ENCODE data around the gene RFX2.

RFX2 gene

DNA sequence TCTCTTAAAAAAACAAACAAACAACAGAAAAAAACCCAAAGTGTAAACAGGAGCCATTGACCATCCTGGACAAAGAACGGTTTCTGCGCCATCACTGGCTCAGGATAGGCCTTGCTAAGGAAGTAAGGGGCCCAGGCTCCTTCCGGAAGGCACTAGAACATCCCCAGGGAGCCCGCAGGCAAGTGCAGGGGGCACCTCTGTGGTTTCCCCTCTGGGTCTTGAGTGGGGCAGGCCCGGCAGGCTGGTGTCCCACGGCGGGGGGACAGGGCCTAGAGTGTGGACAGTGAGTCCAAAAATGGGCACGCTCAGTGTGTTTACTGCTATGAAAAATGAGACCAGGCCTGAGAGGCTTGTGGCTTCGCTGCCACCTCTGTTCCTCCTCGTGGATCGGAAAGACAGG lies 117.5 kb downstream of the RFX2 start:
- H3K27me3 ChIP-seq: no peaks in the 10 kb centered on the region
- no peaks in the 10 kb centered on the region for H3K9me3 ChIP-seq
- no peak for DNase-seq
- TF ChIP-seq, protein P1, sequence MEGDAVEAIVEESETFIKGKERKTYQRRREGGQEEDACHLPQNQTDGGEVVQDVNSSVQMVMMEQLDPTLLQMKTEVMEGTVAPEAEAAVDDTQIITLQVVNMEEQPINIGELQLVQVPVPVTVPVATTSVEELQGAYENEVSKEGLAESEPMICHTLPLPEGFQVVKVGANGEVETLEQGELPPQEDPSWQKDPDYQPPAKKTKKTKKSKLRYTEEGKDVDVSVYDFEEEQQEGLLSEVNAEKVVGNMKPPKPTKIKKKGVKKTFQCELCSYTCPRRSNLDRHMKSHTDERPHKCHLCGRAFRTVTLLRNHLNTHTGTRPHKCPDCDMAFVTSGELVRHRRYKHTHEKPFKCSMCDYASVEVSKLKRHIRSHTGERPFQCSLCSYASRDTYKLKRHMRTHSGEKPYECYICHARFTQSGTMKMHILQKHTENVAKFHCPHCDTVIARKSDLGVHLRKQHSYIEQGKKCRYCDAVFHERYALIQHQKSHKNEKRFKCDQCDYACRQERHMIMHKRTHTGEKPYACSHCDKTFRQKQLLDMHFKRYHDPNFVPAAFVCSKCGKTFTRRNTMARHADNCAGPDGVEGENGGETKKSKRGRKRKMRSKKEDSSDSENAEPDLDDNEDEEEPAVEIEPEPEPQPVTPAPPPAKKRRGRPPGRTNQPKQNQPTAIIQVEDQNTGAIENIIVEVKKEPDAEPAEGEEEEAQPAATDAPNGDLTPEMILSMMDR (IDR thresholded peaks at IDR 0.05): no peak
- peaks cover 0 to 57% (median 54%) of the 10 kb centered on the region in 3 donors for H3K36me3 ChIP-seq
- peaks cover 0 to 5% (median 2%) of the 10 kb centered on the region in 4 donors for H3K4me1 ChIP-seq
- intact Hi-C loops (cut with DNase I; ENCODE audit: low total_unique reads): no loop called here
- no peak overlapping the region for H3K27ac ChIP-seq
- H3K4me3 ChIP-seq: no peak overlapping the region

DNA sequence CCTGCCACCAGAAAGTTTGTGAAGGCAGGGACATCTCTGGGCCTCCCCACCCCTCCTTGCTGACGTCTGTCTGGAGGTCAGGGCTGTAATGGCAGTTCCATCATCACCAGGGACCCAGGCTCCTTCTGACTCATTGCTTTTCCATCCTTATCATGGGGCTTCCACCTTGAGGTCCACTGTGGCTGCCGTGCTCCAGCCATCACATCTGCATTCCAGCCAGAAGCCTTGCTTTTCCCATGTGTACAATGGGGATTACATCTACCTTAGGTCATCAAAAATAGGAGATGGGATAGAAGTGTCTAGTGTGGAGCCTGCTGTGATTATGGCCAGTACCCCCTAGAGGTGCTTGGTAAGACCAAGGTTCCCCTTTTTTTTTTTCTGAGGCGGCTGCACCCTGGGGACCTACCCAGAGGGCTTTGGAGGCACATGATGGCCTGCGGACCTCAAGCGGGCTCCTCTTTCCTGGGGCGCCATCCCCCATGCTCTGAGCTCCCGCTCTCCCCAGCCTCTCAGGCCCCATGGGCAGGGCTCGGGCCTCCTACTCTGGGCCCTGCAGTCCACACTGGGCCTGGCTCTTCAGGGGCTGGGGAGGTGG lies 119.0 kb downstream of the RFX2 start:
- no peak overlapping the region for H3K27ac ChIP-seq
- peaks cover 0 to 43% (median 41%) of the 10 kb centered on the region in 3 donors for H3K36me3 ChIP-seq
- no peak for DNase-seq
- intact Hi-C loops (cut with DNase I; ENCODE audit: low total_unique reads): no loop called here
- H3K4me3 ChIP-seq: no peak overlapping the region
- H3K9me3 ChIP-seq: no peaks in the 10 kb centered on the region
- TF ChIP-seq, protein P1 (IDR thresholded peaks at IDR 0.05): no peak
- no peaks in the 10 kb centered on the region for H3K27me3 ChIP-seq
- peaks cover 0 to 12% (median 5%) of the 10 kb centered on the region in 4 donors for H3K4me1 ChIP-seq

DNA sequence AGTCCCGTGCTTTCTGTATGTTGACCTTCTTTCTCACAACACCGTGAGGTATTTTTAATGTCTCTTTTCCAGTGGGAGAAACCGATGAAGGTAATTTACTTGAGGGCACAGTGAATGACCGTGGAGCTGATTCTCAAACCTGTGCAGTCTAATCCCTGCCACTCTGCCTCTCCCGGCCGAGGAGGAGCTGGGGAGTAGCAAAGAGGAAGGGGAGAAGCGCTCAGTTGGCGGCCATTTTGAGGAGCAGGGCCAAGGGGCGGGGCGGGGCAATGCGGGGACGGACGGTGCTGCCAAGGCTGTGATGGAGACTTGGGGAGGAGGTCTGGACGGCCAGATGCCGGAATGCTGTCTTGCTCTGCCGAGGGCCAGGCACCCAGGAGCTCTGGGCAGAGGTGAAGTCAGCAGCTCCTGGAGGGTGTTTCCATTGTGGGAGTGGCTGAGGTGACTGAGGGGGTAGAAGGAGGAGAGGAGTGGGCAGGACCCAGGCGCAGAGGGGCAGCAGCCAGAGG lies 120.0 kb downstream of the RFX2 start:
- DNase-seq: no peak
- no peak overlapping the region for H3K4me3 ChIP-seq

DNA sequence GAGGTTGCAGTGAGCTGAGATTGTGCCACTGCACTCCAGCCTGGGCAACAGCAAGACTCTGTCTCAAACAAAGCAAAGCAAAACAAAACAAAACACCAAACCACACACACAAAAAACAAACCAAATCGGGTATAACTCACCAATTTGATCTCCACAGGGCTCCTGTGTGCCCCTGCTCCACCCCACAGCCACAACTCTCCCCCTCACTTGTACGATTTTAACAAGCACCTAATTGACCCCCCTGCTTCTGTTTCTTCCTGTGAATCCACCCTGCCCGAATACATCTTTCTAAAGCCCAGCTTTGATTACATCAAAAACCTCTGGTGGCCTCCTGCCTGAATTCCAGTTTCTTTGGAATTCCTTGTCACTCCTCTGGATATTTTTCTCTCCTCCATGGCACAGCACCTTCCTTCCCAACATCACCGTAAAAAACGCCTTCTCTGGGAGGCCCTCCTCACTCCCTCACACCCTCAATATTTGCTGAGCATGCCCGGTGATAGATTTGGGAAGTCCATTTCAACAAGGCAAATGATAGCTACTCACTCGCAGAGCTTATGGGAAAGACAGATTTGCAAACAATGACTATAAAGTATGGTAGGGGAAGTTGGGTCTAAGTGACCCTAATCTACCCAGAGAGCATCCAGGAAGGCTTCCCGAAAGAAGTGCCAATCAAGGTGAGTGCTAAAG lies 120.8 kb downstream of the RFX2 start:
- Histone ChIP-seq H3K9me3 (no peaks in the 10 kb centered on the region), H3K36me3 (peaks cover 0 to 27% (median 23%) of the 10 kb centered on the region in 3 donors), H3K27ac (no peak overlapping the region), H3K4me3 (no peak overlapping the region), H3K4me1 (peaks cover 0 to 28% (median 10%) of the 10 kb centered on the region in 4 donors), H3K27me3 (no peaks in the 10 kb centered on the region)
- TF ChIP-seq, protein P1 (IDR thresholded peaks at IDR 0.05): no peak
- intact Hi-C loops (cut with DNase I; ENCODE audit: low total_unique reads): loop anchor here (10.0 kb wide), 1 partner anchor 125 kb away; the partner anchor contains the start of gene RFX2
- DNase-seq: no peak

More for the DNA sequence above, 120.0 kb downstream of the RFX2 start:
- TF ChIP-seq, protein P1 (IDR thresholded peaks at IDR 0.05): no peak
- Histone ChIP-seq H3K27ac (no peak overlapping the region), H3K4me1 (peaks cover 0 to 20% (median 9%) of the 10 kb centered on the region in 4 donors), H3K36me3 (peaks cover 0 to 33% (median 31%) of the 10 kb centered on the region in 3 donors), H3K27me3 (no peaks in the 10 kb centered on the region), H3K9me3 (no peaks in the 10 kb centered on the region)
- intact Hi-C loops (cut with DNase I; ENCODE audit: low total_unique reads): no loop called here

DNA sequence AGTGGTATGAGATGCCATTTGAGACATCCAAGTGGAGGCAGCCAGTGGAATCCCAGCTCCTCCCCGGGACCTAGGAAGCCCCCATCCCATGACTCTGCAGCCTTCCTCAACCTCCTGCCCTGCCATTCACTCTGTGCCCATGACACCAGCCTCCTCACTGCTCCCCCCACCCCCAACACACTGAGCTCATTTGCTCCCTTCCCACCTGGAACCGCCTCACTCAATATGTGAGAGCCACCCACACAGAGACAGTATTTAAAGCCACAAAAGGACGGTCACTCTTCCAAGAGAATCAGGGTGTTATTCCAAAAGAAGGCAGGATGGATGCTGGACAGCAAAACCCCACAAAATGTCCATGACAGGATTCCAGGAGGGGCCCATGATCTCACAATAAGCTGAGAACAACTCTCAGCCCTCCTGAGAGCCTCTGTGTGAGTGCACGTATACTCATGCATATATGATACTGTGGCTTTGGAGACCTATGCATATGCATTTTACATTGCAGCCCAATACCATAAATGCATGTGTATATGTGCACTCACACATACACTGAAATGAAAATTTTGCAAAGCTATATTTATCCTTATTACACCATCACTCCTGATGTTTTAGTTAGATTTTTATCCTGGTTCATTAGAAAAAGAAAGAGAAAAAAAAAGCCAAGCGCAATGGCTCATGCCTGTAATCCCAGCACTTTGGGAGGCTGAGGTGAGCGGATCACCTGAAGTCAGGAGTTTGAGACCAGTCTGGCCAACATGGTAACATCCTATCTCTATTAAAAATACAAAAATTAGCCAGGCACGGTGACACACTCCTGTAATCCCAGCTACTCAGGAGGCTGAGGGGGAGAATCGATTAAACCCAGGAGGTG lies 121.5 kb downstream of the RFX2 start:
- Histone ChIP-seq H3K27me3 (no peaks in the 10 kb centered on the region), H3K4me3 (no peak overlapping the region), H3K4me1 (peaks cover 0 to 28% (median 10%) of the 10 kb centered on the region in 4 donors), H3K9me3 (no peaks in the 10 kb centered on the region), H3K27ac (no peak overlapping the region), H3K36me3 (peaks cover 0 to 21% (median 19%) of the 10 kb centered on the region in 3 donors)
- no peak for DNase-seq
- TF ChIP-seq, protein P1 (IDR thresholded peaks at IDR 0.05): no peak
- intact Hi-C loops (cut with DNase I; ENCODE audit: low total_unique reads): loop anchor here (10.0 kb wide), 1 partner anchor 126 kb away; the partner anchor contains the start of gene RFX2

Measured in tibial artery (tissue), 4 donors.